Kidney epithelial cell (primary cell): Measurements from ENCODE around the gene BSG. TPM values are rescaled to one million over a fixed set of nuclear protein-coding genes. Genes with fewer than 3 reads are reported as not detected.
"Not testable (repeated sequence)": the region's sequence is repeated elsewhere in the genome, so short reads cannot be mapped to it uniquely, and the experiment has no call there.

ENCODE experiments used
- DNase-seq: peaks from one replicate; pipeline ENCODE4 v3.0.0-alpha.2; 2010; ENCODE audit warnings: low read depth
- H3K27me3 ChIP-seq: 2 replicates; pipeline ENCODE4 v1.6.0; 2011; ENCODE audit warnings: low read length; ENCODE audit not compliant: control insufficient read depth, insufficient read depth
- H3K36me3 ChIP-seq: 2 replicates; pipeline ENCODE4 v1.5.1; 2011; ENCODE audit warnings: low read length; ENCODE audit not compliant: control insufficient read depth, insufficient read depth
- H3K4me3 ChIP-seq: 2 replicates; pipeline ENCODE4 v1.5.1; 2011; ENCODE audit warnings: low read depth, mild to moderate bottlenecking, control low read depth, low read length
- total RNA-seq: library from RNA; depleted of rRNA; stranded (reverse); fragments of >200 nt; gene quantifications from 2 replicates; pipeline ENCODE4 v1.2.3, GENCODE V29; 2015
- TF ChIP-seq, protein P1 (sequence below): IDR thresholded peaks from 2 replicates; pipeline ENCODE4 v1.5.1; 2011; ENCODE audit warnings: mild to moderate bottlenecking, moderate library complexity, low read length, control low read depth, inconsistent platforms; ENCODE audit not compliant: insufficient read depth, poor library complexity, severe bottlenecking

Gene BSG
- total RNA-seq, 1 donor from 2014 or later = 838 TPM

DNA sequence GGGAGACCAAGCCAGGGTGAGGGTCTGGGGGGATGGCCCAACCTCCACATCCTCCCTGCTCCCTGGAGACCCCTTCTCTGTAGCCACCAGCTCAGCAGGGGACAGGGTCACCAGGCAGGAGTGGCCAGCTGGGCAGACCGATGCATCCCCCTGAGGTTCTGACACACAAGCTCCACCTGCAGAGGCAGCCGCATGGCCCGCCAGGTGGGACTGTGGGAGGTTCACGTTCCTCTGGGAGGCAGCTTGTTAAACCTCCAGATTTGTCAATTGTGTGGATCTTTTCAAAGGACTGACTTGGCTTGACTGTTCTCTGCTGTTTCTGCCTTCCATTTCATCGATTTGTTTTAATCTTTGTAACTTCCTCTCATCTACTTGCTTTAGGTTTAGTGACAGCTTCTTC is 52.9 kb downstream of the BSG start:
- TF ChIP-seq, protein P1, sequence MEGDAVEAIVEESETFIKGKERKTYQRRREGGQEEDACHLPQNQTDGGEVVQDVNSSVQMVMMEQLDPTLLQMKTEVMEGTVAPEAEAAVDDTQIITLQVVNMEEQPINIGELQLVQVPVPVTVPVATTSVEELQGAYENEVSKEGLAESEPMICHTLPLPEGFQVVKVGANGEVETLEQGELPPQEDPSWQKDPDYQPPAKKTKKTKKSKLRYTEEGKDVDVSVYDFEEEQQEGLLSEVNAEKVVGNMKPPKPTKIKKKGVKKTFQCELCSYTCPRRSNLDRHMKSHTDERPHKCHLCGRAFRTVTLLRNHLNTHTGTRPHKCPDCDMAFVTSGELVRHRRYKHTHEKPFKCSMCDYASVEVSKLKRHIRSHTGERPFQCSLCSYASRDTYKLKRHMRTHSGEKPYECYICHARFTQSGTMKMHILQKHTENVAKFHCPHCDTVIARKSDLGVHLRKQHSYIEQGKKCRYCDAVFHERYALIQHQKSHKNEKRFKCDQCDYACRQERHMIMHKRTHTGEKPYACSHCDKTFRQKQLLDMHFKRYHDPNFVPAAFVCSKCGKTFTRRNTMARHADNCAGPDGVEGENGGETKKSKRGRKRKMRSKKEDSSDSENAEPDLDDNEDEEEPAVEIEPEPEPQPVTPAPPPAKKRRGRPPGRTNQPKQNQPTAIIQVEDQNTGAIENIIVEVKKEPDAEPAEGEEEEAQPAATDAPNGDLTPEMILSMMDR = no peak
- no peak overlapping the region for H3K4me3 ChIP-seq
- no peak for DNase-seq
- H3K27me3 ChIP-seq = no peaks in the 10 kb centered on the region
- no peaks in the 10 kb centered on the region for H3K36me3 ChIP-seq

DNA sequence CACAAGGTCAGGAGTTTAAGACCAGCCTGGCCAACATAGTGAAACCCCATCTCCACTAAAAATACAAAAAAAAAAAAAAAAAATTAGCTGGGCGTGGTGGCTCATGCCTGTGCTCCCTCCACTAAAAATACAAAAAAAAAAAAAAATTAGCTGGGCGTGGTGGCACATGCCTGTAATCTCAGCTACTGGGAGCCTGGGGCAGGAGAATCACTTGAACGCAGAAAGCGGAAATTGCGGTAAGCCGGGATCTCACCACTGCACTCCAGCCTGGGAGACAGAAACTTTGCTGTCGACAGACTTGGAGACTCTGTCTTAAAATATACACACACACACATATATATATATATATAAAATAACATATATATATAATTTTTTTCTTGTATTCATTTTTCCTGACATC is 54.2 kb downstream of the BSG start:
- not testable (repeated sequence) for DNase-seq, H3K36me3 ChIP-seq, H3K4me3 ChIP-seq, H3K27me3 ChIP-seq

DNA sequence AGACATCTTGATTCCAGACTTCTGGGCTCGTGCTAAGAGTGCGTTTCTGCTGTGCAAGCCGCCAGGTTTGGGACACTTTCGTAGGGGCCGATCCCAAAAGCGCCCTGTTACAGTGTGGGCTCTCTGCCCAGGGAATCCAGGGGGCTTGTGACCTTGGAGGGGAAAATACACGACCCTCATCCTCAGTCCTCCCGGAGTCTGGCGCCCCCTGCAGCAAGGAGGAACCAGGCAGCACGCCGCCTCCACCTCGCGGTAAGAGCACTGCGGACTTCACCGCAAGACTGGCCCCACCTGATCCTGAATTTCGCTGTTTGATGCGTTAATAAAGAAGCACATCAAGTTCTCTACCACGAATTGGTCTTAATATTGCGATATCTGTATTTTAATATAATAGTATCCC is 55.8 kb downstream of the BSG start:
- DNase-seq = no peak
- no peaks in the 10 kb centered on the region for H3K27me3 ChIP-seq
- H3K36me3 ChIP-seq = no peaks in the 10 kb centered on the region
- H3K4me3 ChIP-seq = no peak overlapping the region
- TF ChIP-seq, protein P1 = peak; percentile 35

GRCh38 chr19:629515-629914 is 57.1 kb downstream of the BSG start:
- DNase-seq, H3K4me3 ChIP-seq, H3K27me3 ChIP-seq, H3K36me3 ChIP-seq: not testable (repeated sequence)

DNA sequence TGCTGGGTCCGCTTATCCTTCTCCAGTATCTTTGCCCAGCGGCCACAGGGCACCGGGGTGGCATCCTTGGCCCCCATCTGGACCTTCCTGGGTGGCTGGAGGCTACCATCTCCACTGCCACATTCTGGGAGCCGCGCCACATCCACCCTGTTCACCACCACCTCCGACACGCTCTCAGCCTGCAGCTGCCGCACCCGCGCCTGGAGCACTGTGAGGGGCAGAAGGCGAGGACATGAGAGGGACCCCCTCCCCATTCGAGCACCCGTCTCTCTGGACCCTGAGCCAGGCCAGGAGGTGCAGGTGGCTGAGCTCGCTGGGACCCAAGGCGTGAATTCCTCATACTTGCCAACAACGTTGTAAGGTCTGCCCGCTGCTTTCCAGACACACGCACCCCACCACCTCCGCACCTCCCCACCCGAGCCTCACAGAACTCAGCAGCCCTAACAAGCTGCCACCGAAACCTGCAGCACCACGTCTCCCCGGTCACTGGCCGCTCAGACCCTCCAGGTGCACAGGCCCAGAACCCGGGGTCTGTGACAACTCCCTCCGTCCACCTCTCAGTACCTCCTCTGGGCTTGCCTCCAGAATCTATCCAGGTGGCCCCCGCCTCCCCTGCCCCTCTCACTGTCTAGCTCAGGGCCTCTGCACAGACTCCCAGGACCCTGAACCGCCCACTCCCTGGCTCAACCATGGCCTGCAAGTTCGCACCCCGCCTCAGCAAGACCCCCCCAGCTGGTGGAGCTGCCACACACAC is 57.7 kb downstream of the BSG start:
- TF ChIP-seq, protein P1 = no peak

DNA sequence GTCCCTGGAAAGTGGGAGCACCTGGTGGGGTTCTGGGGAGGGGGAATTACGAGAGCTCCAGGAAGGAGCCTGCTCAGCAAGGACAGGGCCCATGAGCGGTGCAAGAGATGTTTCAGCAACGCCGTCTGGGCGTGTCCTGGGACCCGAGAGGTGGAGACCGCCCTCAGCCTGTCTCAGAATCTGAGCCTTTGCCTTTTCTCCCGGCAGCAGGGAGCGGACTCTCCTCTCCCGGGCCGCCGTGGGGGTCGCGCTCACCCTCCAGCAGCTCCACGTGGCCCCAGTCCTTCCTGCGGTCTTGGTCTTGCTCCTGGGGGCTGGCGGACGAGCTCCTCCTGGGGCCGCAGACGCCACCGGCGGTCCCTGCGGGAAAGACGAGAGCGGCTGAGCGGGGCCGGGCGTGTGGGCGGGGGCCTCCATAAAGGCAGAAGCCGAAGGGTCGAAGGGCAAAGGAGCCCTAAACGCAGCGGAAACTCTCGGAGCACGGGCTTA is 60.2 kb downstream of the BSG start:
- TF ChIP-seq, protein P1 = no peak
- no peak for DNase-seq
- Histone ChIP-seq H3K36me3 (no peaks in the 10 kb centered on the region), H3K4me3 (peak overlapping the region; percentile 59), H3K27me3 (no peaks in the 10 kb centered on the region)

More for the DNA sequence above, 57.7 kb downstream of the BSG start:
- no peak for DNase-seq
- Histone ChIP-seq H3K36me3 (no peaks in the 10 kb centered on the region), H3K4me3 (no peak overlapping the region), H3K27me3 (no peaks in the 10 kb centered on the region)

Other genes with a start within 250 kb of the BSG start
- gene MIER2, start 227.8 kb upstream of the BSG start, total RNA-seq = 12.7 and 18.4 TPM in 2 replicates
- not detected in 2 replicates for gene C2CD4C, start 163.4 kb upstream of the BSG start, total RNA-seq
- 15.2 and 19.5 TPM in 2 replicates for gene SHC2, start 111.6 kb upstream of the BSG start, total RNA-seq
- gene MADCAM1, start 76.1 kb upstream of the BSG start, total RNA-seq = 0.14 and 0.46 TPM in 2 replicates
- gene TPGS1, start 65.1 kb upstream of the BSG start, total RNA-seq = 52.7 and 68.8 TPM in 2 replicates
- gene CDC34, start 40.8 kb upstream of the BSG start, total RNA-seq = 168 and 194 TPM in 2 replicates
- gene GZMM, start 28.5 kb upstream of the BSG start, total RNA-seq = not detected in 2 replicates
- 0.13 and 0.48 TPM in 2 replicates for gene HCN2, start 17.3 kb downstream of the BSG start, total RNA-seq
- 47.6 and 50.0 TPM in 2 replicates for gene POLRMT, start 60.9 kb downstream of the BSG start, total RNA-seq
- not detected in 2 replicates for gene FGF22, start 67.3 kb downstream of the BSG start, total RNA-seq
- gene RNF126, start 90.6 kb downstream of the BSG start, total RNA-seq = 77.6 and 107 TPM in 2 replicates
- 378 and 504 TPM in 2 replicates for gene FSTL3, start 103.8 kb downstream of the BSG start, total RNA-seq
- not detected in 2 replicates for gene PRSS57, start 122.9 kb downstream of the BSG start, total RNA-seq
- gene PALM, start 136.3 kb downstream of the BSG start, total RNA-seq = 42.8 and 49.8 TPM in 2 replicates
- gene MISP, start 178.5 kb downstream of the BSG start, total RNA-seq = 45.6 and 52.4 TPM in 2 replicates
- 268 and 349 TPM in 2 replicates for gene PTBP1, start 224.9 kb downstream of the BSG start, total RNA-seq
- gene PLPPR3, start 249.4 kb downstream of the BSG start, total RNA-seq = 2.9 and 4.1 TPM in 2 replicates